Bronchial epithelial cell (primary cell): ENCODE measurements around the gene TMC6. TPM values are rescaled to one million over a fixed set of nuclear protein-coding genes. Genes with fewer than 3 reads are reported as not detected.
A peak's percentile ranks its signal among the peaks of the same experiment; 100 is the strongest.

Experiments used
- DNase-seq: peaks from one replicate; pipeline ENCODE4 v3.0.0-alpha.2; 2010; ENCODE audit warnings: low read depth
- FAIRE-seq: peaks from 2 replicates; lab custom pipeline; 2011; peaks lifted over from hg19 to GRCh38; lab: Jason Lieb, UNC
- H3K27me3 ChIP-seq: 2 replicates; pipeline ENCODE4 v1.5.1; 2011; ENCODE audit warnings: low read length; ENCODE audit not compliant: control insufficient read depth, insufficient read depth
- H3K36me3 ChIP-seq: 2 replicates; pipeline ENCODE4 v1.5.1; 2011; ENCODE audit warnings: low read length; ENCODE audit not compliant: control insufficient read depth, insufficient read depth
- H3K4me3 ChIP-seq: 2 replicates; pipeline ENCODE4 v1.5.1; 2011; ENCODE audit warnings: mild to moderate bottlenecking, low read depth, low read length, control low read depth
- CTCF ChIP-seq: IDR thresholded peaks from 2 replicates; pipeline ENCODE4 v1.5.1; 2011; ENCODE audit warnings: mild to moderate bottlenecking, moderate library complexity, low read length, control low read depth, inconsistent platforms; ENCODE audit not compliant: insufficient read depth, severe bottlenecking
- total RNA-seq: library from RNA; depleted of rRNA; stranded (reverse); fragments of >200 nt; gene quantifications from 2 replicates; pipeline ENCODE4 v1.2.1, GENCODE V29; 2014

Gene TMC6
- total RNA-seq, 1 donor from 2014 or later: 42.9 TPM

- no peaks in the 10 kb centered on the region for H3K36me3 ChIP-seq
- H3K4me3 ChIP-seq: peak overlapping the region; percentile 38
- TF ChIP-seq CTCF: no peak
- DNase-seq (no peak), FAIRE-seq (no peak)
- no peaks in the 10 kb centered on the region for H3K27me3 ChIP-seq
Measured at GRCh38 chr17:78132084-78132676, 3.6 kb upstream of the TMC6 start.

GRCh38 chr17:78131172-78132083, 2.9 kb upstream of the TMC6 start:
- Histone ChIP-seq H3K27me3 (no peaks in the 10 kb centered on the region), H3K4me3 (peak overlapping the region; percentile 38), H3K36me3 (no peaks in the 10 kb centered on the region)
- no peak for DNase-seq
- no peak for FAIRE-seq
- peak; percentile 0 for TF ChIP-seq CTCF

GRCh38 chr17:78130437-78131101, 2.0 kb upstream of the TMC6 start, which contains the start of gene TMC8:
Gene TMC8 (plus strand): TSS chr17:78130771. CDS start chr17:78131589, 818 bp downstream.
- no peak for DNase-seq
- no peak for TF ChIP-seq CTCF
- Histone ChIP-seq H3K4me3 (peak within 1 kb of the TSS; percentile 38), H3K27me3 (no peaks in the 10 kb centered on the region), H3K36me3 (peaks cover 2% of the 10 kb centered on the region)
- no peak for FAIRE-seq

GRCh38 chr17:78130090-78130436, 1.5 kb upstream of the TMC6 start:
- DNase-seq: no peak
- no peak for TF ChIP-seq CTCF
- no peak overlapping the region for H3K4me3 ChIP-seq
- no peaks in the 10 kb centered on the region for H3K27me3 ChIP-seq
- FAIRE-seq: no peak
- H3K36me3 ChIP-seq: peaks cover 4% of the 10 kb centered on the region

GRCh38 chr17:78129351-78130089, 965 bp upstream of the TMC6 start:
- DNase-seq (no peak), FAIRE-seq (no peak)
- H3K27me3 ChIP-seq: no peaks in the 10 kb centered on the region
- H3K36me3 ChIP-seq: peaks cover 6% of the 10 kb centered on the region
- no peak overlapping the region for H3K4me3 ChIP-seq
- no peak for TF ChIP-seq CTCF
